ENCODE measurements around the gene CPNE2.

CPNE2 gene

GRCh38 chr16:57196286-57196685 is 103.9 kb downstream of the CPNE2 start:
- DNase-seq (ENCODE audit: low read depth): no peak
- TF ChIP-seq, protein P1, sequence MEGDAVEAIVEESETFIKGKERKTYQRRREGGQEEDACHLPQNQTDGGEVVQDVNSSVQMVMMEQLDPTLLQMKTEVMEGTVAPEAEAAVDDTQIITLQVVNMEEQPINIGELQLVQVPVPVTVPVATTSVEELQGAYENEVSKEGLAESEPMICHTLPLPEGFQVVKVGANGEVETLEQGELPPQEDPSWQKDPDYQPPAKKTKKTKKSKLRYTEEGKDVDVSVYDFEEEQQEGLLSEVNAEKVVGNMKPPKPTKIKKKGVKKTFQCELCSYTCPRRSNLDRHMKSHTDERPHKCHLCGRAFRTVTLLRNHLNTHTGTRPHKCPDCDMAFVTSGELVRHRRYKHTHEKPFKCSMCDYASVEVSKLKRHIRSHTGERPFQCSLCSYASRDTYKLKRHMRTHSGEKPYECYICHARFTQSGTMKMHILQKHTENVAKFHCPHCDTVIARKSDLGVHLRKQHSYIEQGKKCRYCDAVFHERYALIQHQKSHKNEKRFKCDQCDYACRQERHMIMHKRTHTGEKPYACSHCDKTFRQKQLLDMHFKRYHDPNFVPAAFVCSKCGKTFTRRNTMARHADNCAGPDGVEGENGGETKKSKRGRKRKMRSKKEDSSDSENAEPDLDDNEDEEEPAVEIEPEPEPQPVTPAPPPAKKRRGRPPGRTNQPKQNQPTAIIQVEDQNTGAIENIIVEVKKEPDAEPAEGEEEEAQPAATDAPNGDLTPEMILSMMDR (IDR thresholded peaks at IDR 0.05; ENCODE audit: low read length, missing control alignments): no peak
- no peak overlapping the region for H3K4me3 ChIP-seq (replicated peaks; ENCODE audit: low read depth, low read length)

GRCh38 chr16:57196753-57197152 is 104.4 kb downstream of the CPNE2 start:
- TF ChIP-seq, protein P1 (IDR thresholded peaks at IDR 0.05; ENCODE audit: low read length, missing control alignments): no peak
- H3K4me3 ChIP-seq (replicated peaks; ENCODE audit: low read depth, low read length): no peak overlapping the region
- no peak for DNase-seq (ENCODE audit: low read depth)

Measured in fibroblast of pulmonary artery (primary cell).